K562 (cell line): ENCODE measurements around the gene RNF217. TPM values are rescaled to one million over a fixed set of nuclear protein-coding genes. Genes with fewer than 3 reads are reported as not detected.

Experiments used
- BCOR ChIP-seq: fragments of 450-650 bp; IDR thresholded peaks from 2 replicates; pipeline ENCODE4 v1.6.1; 2016
- CBFA2T2 ChIP-seq: fragments of 450-650 bp; conservative IDR thresholded peaks from 2 replicates; pipeline ENCODE4 v1.6.1; 2017; ENCODE audit warnings: mild to moderate bottlenecking
- CHD2 ChIP-seq: IDR thresholded peaks from 2 replicates; pipeline ENCODE4 v1.6.1; 2011; ENCODE audit warnings: low read depth, low read length
- KDM1A ChIP-seq, 2 experiments: fragments of 450-650 bp; IDR thresholded peaks; 2 replicates each; pipeline ENCODE4 v1.6.1; 2016; ENCODE audit warnings: mild to moderate bottlenecking in 2 of 2
- KLF16 ChIP-seq: IDR thresholded peaks from 2 replicates; pipeline ENCODE4 v1.6.1; 2016; ENCODE audit warnings: antibody characterized with exemption
- MITF ChIP-seq: IDR thresholded peaks from 2 replicates; pipeline ENCODE4 v1.6.1; 2014; ENCODE audit warnings: antibody characterized with exemption
- NR3C1 ChIP-seq: sonication (generic); formaldehyde crosslinking; IDR thresholded peaks from 2 replicates; pipeline ENCODE4 v1.8.1; 2022; ENCODE audit warnings: missing genetic modification reagents
- PRDM10 ChIP-seq: fragments of 450-650 bp; IDR thresholded peaks from 2 replicates; pipeline ENCODE4 v1.6.1; 2018; ENCODE audit not compliant: partially characterized antibody
- PTRF ChIP-seq: fragments of 450-650 bp; IDR thresholded peaks from 2 replicates; pipeline ENCODE4 v1.6.1; 2016; ENCODE audit warnings: mild to moderate bottlenecking, missing genetic modification characterization, missing compliant biosample characterization
- TFE3 ChIP-seq: fragments of 450-650 bp; formaldehyde crosslinking; IDR thresholded peaks from 2 replicates; pipeline ENCODE4 v1.4.0; 2020; ENCODE audit warnings: mild to moderate bottlenecking, mixed read lengths
- TOE1 ChIP-seq, 2 experiments: fragments of 450-650 bp in 1 of 2; sonication (generic) in 1 of 2; formaldehyde crosslinking in 1 of 2; IDR thresholded peaks; 2 replicates each; pipeline versions ENCODE4 v1.7.1 to v1.8.0; 2016 to 2022; ENCODE audit warnings: borderline replicate concordance in 2 of 2, mild to moderate bottlenecking in 2 of 2, antibody characterized with exemption in 1 of 2, inconsistent platforms in 1 of 2, low read depth in 1 of 2, missing genetic modification reagents in 1 of 2, moderate library complexity in 1 of 2
- ZNF253 ChIP-seq: fragments of 250-450 bp; sonication (Bioruptor Pico); conservative IDR thresholded peaks from 2 replicates; pipeline ENCODE4 v1.6.1; 2021; ENCODE audit warnings: mild to moderate bottlenecking
- polyA plus RNA-seq, 8 experiments: library from polyadenylated mRNA; depleted of rRNA in 4 of 8; stranded (reverse) in 5 of 8; unstranded in 3 of 8; fragments of >200 nt; fragmentation: Nextera tagmentation in 2 of 8; fragmentation: Illumina TruSeq in 1 of 8; extraction: Ambion mirVana in 2 of 8; extraction: Trizol in 1 of 8; gene quantifications; 2 replicates each; pipeline versions ENCODE4 v1.2.1 to v1.2.3, GENCODE V29; 2011 to 2014; ENCODE audit warnings: inconsistent platforms in 1 of 8, missing spikeins in 1 of 8
- total RNA-seq, 7 experiments: library from RNA; depleted of rRNA in 6 of 7; stranded (reverse); fragments of >200 nt in 6 of 7; fragmentation: Illumina TruSeq in 2 of 7; extraction: Trizol in 2 of 7; gene quantifications; 2 replicates each; pipeline versions ENCODE4 v1.2.1 to v1.2.3, GENCODE V29; 2011 to 2021; ENCODE audit warnings: low replicate concordance in 1 of 7

The RNF217 gene
- total and polyA plus RNA-seq, 9 of the 15 experiments (the other 6 are each of a cell fraction or from before 2014, with no cell fraction given): 2.9 to 25.6 (median 12.0) TPM

- no peak for TF ChIP-seq MITF
- peak; percentile 90 for TF ChIP-seq TFE3 (CRISPR knock-in tag)
- no peak for TF ChIP-seq BCOR
- no peak for TF ChIP-seq ZNF253 (CRISPR knock-in tag)
- peak; percentile 78; the same call in 1 of the 2 replicates for TF ChIP-seq TOE1 (IDR thresholded peaks at IDR 0.05; ENCODE audit: borderline replicate concordance)
- TF ChIP-seq TOE1 (CRISPR knock-in tag; IDR thresholded peaks at IDR 0.05; ENCODE audit: borderline replicate concordance, low read depth): no peak
- TF ChIP-seq CBFA2T2: 0 out of 2 replicates have a peak, but pooled peaks have one; percentile 15
- no peak for TF ChIP-seq CHD2
- TF ChIP-seq PTRF (tag): no peak
- no peak for TF ChIP-seq KDM1A (IDR thresholded peaks at IDR 0.05)
- no peak for TF ChIP-seq NR3C1 (CRISPR knock-in tag)
- TF ChIP-seq PRDM10: no peak
- no peak for TF ChIP-seq KLF16
These were observed 133.5 kb downstream of the RNF217 start (continued) for GRCh38 chr6:125095580-125096301.
